NCI-H510A treated with DMSO at 0.1 percent for 48 hours (cell line): Measurements from ENCODE around the gene UTP14A.
"Not testable (repeated sequence)": the region's sequence is repeated elsewhere in the genome, so short reads cannot be mapped to it uniquely, and the experiment has no call there.

ENCODE experiments used
- DNase-seq: peaks from one replicate; lab custom pipeline; 2025; lab: John Stamatoyannopoulos, UW

UTP14A gene, protein sequence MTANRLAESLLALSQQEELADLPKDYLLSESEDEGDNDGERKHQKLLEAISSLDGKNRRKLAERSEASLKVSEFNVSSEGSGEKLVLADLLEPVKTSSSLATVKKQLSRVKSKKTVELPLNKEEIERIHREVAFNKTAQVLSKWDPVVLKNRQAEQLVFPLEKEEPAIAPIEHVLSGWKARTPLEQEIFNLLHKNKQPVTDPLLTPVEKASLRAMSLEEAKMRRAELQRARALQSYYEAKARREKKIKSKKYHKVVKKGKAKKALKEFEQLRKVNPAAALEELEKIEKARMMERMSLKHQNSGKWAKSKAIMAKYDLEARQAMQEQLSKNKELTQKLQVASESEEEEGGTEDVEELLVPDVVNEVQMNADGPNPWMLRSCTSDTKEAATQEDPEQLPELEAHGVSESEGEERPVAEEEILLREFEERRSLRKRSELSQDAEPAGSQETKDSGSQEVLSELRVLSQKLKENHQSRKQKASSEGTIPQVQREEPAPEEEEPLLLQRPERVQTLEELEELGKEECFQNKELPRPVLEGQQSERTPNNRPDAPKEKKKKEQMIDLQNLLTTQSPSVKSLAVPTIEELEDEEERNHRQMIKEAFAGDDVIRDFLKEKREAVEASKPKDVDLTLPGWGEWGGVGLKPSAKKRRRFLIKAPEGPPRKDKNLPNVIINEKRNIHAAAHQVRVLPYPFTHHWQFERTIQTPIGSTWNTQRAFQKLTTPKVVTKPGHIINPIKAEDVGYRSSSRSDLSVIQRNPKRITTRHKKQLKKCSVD

DNA sequence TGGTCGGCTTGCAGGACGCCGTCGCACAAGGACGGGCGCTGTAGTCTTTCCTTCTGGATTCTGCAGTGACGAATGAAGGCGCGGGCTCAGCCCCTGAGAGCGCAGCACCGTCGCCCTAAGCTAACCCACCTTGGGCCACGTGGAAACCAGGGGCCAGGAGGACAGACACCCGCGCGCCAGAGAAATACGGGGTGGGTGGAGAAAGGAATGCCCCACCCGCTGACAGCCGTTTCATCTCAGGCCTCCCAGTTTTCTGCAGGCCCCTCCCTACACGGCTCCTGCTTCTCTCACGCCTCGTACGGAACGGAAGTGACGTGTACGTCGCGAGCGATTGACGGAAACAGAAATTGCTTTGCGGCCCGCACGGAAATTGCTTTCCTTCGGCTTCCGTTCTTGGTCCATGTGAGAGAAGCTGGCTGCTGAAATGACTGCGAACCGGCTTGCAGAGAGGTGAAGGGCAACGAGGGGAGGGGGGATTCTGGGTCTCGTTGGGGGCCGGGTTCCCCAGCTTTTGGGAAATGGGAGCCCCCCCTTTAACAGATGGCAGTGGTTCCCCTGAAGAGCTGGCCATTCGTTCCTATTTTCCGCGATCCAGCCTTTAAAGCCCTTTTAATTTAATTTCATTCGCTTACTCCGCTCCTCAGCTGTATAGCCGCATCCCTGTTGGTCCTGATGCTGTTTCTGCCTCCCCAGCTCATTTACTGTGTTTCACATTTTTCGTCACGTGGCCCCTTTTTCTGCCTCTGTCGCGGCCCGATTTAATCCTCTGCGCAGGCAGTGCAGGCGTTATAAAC lies at the start of gene UTP14A:
Gene UTP14A (plus strand): TSS at position 378 of the 794 bp plus-strand sequence. CDS start 47 bp downstream, at position 425.
- DNase-seq = peak; percentile 83

DNA sequence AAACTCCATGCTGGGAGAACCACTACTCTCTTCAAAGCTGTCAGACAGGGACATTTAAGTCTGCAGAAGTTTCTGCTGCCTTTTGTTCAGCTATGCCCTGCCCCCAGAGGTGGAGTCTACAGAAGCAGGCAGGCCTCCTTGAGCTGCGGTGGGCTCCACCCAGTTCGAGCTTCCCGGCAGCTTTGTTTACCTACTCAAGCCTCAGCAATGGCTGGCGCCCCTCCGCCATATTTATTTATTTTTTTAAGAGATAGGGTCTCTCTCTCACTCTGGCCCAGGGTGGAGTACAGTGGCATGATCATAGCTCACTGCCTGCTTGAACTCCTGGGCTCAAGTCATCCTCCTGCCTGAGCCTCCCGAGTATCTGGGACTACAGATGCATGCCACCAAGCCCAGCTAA lies 46.8 kb upstream of the UTP14A start:
- DNase-seq = not testable (repeated sequence)

DNA sequence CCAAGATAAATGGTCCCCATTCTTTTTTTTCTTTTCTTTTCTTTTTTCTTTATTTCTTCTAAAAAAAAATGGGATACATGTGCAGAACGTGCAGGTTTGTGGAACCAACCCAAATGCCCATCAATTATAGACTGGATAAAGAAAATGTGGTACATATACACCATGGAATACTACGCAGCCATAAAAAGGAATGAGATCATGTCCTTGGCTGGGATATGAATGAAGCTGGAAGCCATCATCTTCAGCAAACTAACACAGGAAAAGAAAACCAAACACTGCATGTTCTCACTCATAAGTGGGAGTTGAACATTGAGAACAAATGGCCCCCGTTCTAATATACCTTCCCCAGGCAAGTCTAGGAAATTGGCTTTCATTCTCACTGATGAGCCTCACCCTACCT lies 39.6 kb upstream of the UTP14A start:
- not testable (repeated sequence) for DNase-seq

DNA sequence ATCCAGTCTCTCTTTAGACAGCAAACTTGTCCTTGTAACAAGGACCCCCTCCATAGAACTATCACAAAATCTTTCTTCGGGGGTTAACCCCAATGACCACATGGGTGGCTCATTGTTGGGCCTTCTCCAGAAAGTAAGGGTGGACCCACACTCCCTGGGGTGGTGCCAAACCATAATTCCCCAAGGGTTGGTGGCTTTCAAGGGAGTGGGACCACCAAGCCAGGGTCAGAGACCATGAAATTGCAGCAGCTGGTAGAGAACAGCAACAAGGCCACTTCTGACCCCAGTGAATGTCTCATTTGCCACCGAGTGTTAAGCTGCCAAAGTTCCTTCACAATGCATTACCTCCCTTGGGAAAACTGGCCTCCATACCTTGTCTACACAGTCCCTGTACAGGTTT lies 33.4 kb upstream of the UTP14A start:
- no peak for DNase-seq

DNA sequence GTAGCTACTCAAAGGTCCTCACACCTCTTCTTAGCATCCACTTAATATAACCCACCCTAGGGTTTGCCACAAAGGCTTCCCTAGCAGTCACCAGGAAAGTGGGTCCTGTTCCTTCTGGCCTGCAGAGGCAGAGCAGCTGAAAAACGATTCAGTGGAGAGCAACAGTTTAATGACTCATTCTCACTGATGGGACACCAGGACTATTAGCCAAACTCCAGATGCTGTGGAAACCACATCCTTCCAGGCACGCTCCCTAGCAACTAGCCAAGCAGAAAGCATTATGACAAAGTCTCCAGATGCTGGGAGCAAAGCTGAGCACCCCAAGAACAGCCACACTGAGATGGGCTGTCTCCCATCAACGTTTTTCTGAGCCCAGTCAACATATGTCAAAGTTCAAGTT lies 30.3 kb upstream of the UTP14A start:
- DNase-seq = peak; percentile 2

DNA sequence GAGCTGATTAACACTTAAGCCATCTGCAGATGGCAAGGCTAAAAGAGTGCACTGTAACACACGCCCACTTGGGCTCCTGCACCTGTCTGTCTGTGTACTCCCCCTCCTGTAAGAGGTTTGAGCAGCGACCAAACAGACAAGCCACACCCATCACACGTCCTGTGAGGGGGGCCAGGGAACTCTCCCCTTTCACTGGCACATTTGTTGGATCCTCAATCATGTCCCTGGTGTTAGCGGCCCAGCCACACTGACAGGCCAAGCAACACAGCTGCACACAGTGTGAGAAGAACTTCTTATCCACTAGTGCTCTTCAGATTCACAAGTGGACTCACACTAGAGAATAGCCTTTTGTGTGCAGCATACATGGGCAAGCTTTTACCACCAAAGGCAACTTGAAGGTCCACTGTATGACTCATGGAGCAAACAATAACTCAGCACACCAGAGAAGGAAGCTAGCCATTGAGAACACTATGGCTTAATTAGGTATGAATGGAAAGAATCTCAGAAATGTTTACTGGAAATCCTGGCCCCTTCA lies 29.1 kb upstream of the UTP14A start:
- peak; percentile 97 for DNase-seq

DNA sequence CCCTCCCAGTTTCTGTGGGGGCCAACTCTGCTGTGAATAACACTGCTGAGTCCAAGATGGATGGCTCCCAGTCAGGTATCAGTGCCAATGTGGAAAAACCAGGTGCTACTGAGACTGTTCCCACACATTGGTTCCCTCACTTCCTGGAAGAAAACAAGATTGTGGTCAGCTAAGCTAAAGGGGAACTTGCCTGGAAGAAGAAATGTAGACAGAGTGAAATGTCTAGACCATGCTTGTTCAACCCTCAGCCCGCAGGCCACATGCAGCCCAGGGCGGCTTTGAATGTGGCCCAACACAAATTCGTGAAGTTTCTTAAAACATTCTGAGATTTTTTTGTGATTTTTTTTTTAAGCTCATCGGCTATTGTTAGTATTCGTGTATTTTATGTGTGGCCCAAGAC lies 28.6 kb upstream of the UTP14A start:
- DNase-seq = peak; percentile 53

DNA sequence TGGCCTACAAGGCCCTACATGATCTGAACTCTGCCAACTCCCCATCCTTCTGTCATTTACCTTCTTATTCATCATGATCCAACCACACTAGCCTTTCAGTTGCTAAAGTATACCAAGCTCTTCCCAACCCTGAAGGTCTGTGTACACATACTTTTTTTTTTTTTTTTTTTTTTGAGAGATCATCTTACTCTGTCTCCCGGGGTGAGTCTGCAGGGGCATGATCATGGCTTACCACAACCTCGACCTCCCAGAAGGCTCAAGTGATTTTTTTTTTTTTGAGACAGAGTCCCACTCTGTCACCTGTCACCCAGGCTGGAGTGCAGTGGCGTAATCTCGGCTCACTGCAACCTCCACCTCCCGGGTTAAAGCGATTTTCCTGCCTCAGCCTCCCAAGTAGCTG lies 5.9 kb upstream of the UTP14A start:
- DNase-seq = no peak

DNA sequence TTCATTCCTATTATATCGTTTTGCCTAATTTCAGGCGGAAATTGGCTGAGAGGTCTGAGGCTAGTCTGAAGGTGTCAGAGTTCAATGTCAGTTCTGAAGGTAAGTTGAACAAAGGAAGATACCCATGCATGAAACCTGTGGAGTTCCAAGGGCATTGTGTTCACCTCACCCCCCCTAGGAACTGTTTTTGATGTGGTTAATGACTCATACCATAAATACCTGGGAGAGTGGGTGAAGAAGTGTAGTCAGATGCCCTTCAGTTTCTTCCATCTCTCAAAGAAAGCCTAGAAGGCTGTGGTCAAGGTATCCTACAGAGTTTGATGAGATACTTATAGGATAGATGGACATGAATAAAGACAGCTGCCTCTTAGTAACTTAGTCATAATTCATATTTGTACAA lies 2.7 kb downstream of the UTP14A start:
- no peak for DNase-seq

DNA sequence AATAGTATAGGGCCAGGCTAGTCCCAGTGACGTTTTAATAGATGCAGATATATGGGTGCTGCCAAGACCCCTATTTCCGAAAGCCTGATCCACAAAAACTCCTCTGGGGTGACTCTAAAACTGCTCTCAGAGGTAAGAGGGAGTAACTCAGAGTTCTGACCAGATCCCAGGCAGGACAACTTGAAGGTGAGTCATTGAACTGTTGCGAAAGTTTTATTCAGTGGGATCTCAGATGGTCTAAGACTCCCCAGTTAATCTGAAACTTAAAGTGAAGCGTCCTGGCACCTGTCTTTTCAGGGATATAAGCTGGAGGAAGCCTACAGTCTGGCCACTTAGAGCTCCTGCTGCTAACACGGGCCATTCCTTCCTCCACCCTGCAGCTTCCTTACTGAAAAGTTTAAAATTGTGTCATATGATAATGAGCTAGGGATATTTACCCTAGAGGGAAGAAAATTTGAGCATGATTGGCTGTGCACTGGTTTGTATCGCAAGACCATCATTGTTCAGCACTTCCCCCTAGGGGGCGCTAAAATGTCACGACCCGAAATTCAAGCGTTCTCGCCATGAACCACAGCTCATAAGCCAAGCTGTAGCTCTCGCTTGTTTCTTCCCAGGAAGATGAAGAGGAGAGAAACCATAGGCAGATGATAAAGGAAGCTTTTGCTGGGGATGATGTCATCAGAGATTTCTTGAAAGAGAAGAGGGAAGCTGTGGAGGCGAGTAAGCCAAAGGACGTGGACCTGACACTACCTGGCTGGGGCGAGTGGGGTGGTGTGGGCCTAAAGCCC lies 19.5 kb downstream of the UTP14A start:
- peak; percentile 44 for DNase-seq

DNA sequence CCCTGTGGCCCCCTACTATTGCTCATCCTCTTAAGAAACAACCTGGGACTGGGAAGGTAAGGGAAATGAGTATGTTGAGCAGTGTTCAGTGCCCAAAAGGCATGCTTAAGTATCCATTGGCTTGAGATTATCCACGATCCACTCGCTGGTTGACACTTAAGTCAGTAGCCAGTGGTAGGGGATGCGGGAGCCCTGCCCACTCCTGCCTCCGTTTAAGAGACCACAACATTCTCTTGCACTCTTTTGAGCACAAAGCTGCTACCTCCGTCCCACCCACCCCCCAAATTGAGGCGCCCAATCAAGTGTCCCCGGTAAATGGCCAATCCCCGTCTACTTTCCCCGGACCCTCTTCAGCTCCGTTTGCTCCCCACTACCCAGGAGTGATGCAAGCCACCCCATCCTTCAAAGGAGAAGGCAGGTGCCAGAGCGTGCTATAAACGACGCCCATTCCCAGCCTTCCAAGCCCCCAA lies 25.0 kb downstream of the UTP14A start:
- DNase-seq = peak; percentile 12

DNA sequence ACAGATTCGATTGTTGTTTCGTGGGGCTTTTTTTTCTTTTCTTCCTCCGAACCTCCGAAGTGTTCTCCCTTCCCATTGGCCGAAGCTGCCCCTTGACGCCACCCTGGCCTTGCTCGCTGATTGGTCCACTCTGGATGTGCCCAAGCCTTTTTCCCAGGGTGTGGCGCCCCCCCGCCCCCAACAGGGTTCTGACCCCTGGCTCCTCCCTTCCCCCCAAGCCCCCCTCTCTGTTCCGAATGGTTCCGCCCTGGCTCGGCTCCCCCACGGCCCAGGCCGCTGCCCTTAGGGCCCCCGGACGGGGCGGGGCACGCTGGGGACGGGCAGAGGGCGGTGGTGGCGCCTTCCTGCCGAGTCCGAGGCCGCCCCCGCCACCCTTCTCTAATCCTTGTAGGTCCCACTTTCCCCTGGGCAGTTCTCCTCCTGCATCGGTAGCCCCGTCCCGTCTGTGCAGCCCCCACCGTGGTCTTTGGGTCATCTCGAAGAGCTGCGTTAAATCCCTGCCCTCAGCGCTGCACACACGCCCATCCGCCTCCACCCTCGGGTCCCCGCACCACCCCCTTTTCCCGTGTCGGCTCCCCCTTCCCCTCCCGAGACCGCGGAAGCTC lies 25.5 kb downstream of the UTP14A start:
- DNase-seq = peak; percentile 82

DNA sequence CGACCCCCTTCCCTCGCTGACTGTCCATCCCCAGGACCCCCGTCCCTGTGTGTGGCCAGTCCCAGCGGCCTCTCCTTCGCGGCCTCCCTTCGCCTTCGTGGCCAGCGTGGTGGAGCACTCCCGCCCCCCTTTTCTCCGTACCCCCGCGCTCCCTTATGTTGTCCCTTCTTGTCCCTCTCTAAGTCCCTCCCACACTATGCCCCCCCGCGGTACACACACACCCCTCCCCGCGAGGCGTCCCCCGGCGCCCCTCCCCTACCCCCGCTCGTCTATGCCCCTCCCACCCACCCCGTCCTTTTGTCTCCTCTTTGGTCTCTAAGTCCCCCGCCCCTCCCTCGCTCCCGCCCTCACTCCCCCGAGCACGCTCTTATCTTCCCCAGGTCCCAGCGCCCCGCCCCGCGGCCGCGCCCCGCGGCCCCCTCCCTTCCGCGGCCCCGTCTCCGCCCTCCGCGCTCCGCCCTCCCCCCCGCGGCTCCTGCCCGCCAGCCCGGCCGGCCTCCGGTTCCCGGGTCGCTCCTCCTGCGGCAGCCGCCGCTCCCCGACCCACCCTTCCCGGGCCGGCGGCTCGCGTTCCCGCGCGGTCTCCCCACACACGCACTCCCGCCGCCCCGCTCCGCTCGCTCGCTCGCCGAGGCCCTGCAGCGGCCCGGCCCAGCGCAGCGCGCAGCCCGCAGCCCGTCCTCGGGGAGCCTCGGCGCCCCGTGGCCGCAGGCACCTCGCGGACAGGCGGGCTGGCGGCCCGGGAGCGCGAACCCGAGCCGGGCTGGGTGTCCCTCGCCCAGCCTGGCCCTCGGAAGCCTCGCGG lies 26.3 kb downstream of the UTP14A start:
- DNase-seq = peak; percentile 85

DNA sequence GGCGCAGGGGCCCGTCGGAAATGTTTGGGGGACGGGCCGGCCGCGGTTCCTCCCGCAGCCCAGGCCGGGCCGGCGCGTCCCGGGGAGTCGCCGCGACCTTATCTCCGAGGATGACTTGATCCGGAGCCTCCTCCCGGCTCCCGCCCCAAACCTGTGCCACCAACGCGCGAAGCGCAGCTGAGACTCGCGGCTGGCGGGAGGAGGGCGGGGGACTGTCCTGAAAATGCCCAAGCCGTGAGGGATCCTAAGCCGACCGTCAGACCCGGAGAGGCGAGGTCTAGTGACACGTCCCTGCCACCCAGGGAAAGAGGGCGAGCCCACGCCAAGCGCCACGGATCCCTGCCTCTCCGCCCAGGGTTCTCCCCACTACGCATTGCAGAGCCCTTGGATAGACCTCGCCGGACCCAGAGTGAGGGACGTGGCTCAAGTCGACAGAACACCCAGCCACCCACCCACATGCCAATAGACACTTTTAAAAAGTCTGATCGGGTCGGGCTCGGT lies 26.9 kb downstream of the UTP14A start:
- DNase-seq = no peak

DNA sequence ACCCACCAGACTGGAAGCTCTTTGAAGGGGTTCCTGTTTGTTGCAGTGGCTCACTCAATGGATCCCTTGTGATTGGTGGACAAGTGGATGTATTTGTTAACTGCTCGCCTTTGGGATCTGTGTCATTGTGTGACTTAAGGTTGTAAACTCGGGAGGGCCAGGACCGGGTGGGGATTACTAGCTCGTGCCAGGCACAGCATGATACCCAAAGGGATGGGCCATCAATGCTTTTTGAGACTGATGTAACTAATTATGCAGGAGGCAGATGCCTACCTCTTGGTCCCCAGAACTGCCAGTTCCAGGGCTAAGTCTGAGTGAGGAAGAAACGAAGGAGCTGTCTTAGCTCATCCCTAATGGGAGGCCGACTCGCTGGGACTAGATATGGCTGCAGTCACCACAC lies 27.7 kb downstream of the UTP14A start:
- DNase-seq = no peak

DNA sequence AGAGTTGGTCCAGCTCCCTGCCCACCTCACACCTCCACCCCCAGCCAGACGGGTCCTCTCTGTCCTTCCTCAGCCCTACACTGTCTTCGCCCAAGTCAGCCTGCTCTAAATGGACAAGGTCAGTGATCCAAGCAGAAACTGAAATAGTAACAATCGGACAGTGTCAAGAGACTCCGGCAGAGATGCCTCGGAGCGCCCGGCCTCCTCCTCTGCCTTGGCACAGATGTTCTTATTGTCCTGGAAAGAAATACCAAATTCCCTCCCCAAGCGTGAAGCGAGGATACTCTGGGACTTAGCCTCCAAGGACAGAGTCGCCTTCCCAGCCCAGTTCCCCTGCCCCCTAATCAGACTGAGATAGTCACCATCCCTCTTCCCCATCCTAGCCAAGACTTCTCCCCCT lies 28.5 kb downstream of the UTP14A start:
- DNase-seq = no peak

DNA sequence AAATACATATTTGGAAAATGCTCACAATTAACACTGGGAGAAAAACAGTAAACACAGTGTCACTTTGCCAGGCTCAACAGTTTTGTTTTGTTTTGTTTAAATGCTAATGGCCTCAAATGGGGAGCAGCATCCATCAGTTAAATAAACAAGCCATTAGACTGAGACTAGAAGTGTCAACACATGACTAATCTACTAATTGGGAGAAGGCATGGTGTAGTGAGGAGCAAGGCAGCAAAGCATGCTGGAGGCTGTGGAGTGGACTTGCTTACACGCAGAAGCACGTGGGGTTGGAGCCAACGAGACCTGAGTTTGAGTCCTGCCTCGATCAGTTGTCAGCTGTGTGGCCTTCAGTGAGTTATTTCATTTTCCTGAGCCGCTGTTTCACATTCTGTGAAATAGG lies 29.0 kb downstream of the UTP14A start:
- DNase-seq = no peak

DNA sequence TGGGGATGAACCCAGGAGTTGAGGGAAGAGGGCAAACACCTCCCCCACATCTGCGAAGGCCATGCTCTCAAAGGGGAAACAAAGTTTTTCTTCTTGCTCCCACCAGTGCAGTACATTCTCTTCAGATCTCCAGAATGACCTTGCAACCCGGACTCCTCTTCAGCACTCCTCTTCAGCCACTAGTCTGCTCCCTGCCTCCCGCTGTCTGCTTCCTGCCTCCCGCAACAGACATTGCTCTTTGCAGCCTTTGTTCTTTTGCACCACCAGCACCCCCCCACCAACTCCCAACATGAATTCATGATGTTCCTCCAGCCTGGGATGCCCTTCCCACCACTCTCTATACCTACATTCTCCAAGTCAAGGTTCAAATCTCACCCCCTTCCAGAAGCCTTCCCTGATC lies 32.1 kb downstream of the UTP14A start:
- DNase-seq = no peak

DNA sequence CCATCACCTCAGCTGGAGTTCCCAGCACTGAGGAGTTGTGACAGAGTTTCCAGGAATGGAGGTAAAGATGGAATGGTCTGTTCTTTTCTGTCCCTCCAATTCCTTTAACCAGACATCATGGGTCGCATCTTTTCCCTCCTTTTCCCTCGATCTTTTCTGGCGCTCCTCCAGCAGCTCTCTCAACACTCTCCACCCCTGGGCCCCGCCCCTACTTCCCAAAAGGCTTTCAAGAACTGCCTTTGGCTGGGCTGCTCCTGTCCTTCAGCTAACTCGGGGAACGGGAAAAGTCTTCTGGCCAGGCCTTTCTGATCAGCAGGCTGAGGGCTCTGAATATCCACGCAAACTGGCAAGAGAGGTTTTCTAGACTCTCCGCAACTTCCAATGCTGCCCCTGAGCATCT lies 34.0 kb downstream of the UTP14A start:
- DNase-seq = peak; percentile 8

DNA sequence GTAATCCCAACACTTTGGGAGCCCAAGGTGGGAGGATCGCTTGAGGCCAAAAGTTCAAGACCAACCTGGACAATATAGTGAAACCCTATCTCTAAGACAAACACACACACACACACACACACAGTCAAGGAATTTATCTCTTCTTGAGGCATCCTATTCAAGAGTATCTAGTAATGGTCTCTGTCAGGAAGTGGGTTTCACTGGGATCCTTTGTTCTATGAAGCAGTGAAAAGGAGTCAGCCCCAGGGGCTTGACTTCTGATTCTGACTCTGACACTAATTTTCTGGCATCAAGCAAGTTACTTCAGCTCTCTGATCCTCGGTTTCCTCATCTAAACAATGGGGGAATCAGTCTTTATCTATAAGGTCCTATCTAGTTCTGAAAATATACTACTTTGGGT lies 34.8 kb downstream of the UTP14A start:
- no peak for DNase-seq
